Stomach smooth muscle (tissue), 2 donors: ENCODE results near the gene TRPC4AP.

Experiments used
- H3K27ac ChIP-seq: one replicate; pipeline ENCODE4 v1.7.0; 2013; ENCODE audit warnings: mild to moderate bottlenecking, low read length, inconsistent platforms
- H3K27me3 ChIP-seq, 2 donors: one replicate each; pipeline ENCODE4 v1.7.0; 2013; ENCODE audit warnings: low read length in 2 of 2; ENCODE audit not compliant: insufficient read depth in 2 of 2, control insufficient read depth in 1 of 2
- H3K36me3 ChIP-seq, 2 donors: one replicate each; pipeline ENCODE4 v1.7.0; 2013; ENCODE audit warnings: low read length in 2 of 2; ENCODE audit not compliant: control insufficient read depth in 2 of 2, insufficient read depth in 2 of 2
- H3K4me1 ChIP-seq: one replicate; pipeline ENCODE4 v1.7.0; 2013; ENCODE audit warnings: low read length; ENCODE audit not compliant: control insufficient read depth, insufficient read depth
- H3K4me3 ChIP-seq, 2 donors: one replicate each; pipeline ENCODE4 v1.7.0; 2013; ENCODE audit warnings: low read length in 2 of 2
- H3K9ac ChIP-seq, 2 donors: one replicate each; pipeline ENCODE4 v1.7.0; 2013; ENCODE audit warnings: low read length in 2 of 2, mild to moderate bottlenecking in 1 of 2
- H3K9me3 ChIP-seq, 2 donors: one replicate each; pipeline ENCODE4 v1.7.0; 2013; ENCODE audit warnings: low read length in 2 of 2; ENCODE audit not compliant: control insufficient read depth in 2 of 2
- donor health status: healthy.
- donor health status: Pancreatic carcinoma.

The TRPC4AP gene

DNA sequence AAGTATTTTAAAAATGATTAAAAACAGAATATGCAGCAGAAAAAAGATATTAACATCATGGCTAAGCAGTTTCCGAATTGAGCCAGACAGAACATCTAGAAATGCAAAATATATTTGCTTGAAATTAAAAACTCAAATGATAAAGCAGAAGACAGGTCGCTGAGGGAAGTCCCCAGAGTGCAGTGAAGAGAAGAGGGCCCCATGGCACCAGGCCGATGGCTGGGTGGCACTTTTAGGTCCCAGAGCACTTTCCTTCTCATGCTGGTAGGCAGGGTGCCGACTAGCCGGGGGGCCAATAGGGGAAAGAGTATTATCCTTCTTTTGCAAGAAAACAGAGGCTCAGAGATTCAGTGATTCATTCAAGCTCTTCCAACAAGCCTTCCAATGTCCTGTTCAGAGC is 78.1 kb downstream of the TRPC4AP start:
- Histone ChIP-seq H3K27me3 (no peaks in the 10 kb centered on the region), H3K27ac (no peak overlapping the region), H3K4me3 (no peak overlapping the region), H3K9me3 (no peaks in the 10 kb centered on the region), H3K9ac (no peak overlapping the region), H3K36me3 (peaks cover 29 to 56% of the 10 kb centered on the region in 2 donors), H3K4me1 (peaks cover 5% of the 10 kb centered on the region)

DNA sequence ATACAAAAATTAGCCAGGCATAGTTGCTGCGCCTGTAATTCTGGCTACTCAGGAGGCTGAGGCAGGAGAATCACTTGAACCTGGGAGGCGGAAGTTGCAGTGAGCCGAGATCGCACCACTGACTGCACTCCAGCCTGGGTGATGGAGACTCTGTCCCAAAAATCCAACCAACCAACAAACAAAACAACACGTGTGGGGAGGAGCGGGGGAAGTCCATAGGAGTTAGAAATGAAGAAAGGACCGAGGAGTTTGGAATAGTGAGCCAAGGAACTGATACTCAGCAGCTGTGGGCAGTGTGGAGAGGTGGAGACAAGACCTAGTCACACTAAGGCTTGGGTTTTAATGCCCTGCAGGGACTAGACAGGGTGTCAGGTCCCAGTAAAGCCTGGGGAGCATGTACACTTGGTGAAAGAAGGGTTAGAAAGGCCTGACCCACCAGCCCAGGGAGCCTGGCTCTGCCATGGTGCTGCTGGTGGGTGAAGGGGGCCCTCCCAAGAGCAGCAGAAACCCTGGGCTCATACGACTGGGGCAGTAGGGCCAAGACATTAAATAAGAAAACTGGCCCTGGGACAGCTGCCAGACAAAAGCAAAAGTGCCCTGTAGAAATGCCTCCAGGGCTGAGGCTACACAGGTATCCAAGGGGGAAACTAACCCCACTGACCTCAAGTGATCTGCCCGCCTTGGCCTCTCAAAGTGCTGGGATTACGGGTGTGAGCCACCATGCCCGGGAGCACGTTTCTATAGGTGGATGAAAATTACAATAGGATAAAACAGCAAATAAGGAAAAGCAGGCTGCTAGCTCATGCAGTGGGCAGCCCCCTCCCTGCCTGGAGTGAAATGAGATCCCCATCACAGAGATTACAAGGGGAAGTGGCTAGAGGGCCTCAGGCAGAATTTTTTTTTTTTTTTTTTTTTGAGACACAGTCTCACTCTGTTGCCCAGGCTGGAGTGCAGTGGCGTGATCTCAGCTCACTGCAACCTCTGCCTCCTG is 78.9 kb downstream of the TRPC4AP start:
- H3K27ac ChIP-seq = peak overlapping the region; percentile 24
- H3K27me3 ChIP-seq = no peaks in the 10 kb centered on the region
- peaks cover 5% of the 10 kb centered on the region for H3K4me1 ChIP-seq
- no peak overlapping the region for H3K9ac ChIP-seq
- no peak overlapping the region for H3K4me3 ChIP-seq
- peaks cover 37 to 55% of the 10 kb centered on the region in 2 donors for H3K36me3 ChIP-seq
- H3K9me3 ChIP-seq = no peaks in the 10 kb centered on the region

DNA sequence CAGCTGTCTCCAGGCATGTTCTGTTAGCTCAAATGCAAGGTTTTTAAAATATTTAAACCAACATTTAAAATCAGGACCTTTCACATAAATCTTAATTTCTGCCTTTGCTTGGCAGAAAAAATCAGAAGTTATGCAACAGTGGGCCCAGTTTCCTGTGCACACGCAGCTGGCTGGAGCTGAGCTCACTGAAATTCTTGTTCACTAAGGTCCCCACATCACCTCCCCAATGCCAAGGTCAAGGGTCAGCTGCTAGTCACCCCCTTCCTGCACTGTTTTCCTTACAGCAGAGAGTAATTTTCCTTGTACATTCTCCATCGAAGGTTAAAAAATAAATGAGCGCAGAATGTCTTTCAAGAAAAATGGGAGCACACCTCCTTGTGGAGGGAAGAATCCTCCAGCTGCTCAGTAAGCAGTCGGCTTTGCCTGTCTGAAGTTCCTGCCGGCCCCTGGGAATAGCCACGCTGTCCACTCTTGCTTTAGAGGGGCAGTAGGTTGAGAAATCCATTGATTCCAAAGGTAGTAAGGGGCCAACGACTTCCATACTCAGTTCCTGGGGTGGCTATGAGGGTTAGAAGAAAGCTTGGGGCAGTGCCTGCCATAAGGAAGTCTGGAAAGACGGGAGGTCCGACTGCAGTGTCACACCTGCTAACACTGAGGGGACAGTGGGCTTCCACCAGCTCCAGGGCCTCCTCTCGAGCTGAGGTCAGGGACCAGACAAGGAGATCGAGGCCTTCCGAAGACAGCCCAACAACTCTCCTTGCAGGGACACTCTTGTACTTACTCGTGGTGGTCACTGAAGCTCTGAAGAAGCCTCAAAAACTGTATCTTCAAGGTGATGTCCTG is 80.2 kb downstream of the TRPC4AP start:
- H3K36me3 ChIP-seq = peaks cover 49 to 61% of the 10 kb centered on the region in 2 donors
- H3K27me3 ChIP-seq = no peaks in the 10 kb centered on the region
- H3K4me1 ChIP-seq = peaks cover 5% of the 10 kb centered on the region
- no peaks in the 10 kb centered on the region for H3K9me3 ChIP-seq
- no peak overlapping the region for H3K4me3 ChIP-seq
- H3K27ac ChIP-seq = peak overlapping the region; percentile 24
- H3K9ac ChIP-seq = no peak overlapping the region

DNA sequence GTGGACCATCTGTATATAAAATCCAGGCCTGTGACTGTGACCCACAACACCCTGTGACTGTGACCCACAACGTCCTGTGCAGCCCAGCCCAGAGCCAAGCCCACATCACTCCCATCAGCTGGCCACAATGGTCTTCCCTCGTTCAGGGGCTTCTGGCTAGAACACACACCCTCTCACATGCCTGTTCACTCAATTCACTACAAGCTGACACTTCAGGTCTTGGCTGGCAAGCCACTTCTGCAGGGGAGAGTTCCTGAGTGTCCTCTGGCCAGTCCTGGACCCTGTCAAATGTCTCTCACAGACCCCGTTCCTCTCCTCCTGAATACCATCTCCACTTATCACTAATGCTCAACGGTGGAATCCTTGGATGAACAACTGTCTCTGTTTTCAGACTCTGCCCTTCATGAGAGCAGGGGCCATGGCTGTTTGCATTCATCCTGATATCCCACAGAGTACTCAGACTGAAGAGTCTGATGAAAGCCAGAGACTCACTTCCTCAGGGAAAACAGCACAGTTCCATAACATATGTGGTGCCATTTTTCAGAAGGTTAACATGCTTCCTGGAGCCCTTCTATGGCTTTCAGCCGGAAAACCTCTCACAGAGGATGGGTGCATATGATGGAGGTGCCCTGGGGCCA is 80.9 kb downstream of the TRPC4AP start:
- H3K9ac ChIP-seq = no peak overlapping the region
- no peak overlapping the region for H3K27ac ChIP-seq
- H3K27me3 ChIP-seq = no peaks in the 10 kb centered on the region
- peaks cover 52 to 65% of the 10 kb centered on the region in 2 donors for H3K36me3 ChIP-seq
- H3K4me3 ChIP-seq = no peak overlapping the region
- peaks cover 5% of the 10 kb centered on the region for H3K4me1 ChIP-seq
- H3K9me3 ChIP-seq = no peaks in the 10 kb centered on the region

DNA sequence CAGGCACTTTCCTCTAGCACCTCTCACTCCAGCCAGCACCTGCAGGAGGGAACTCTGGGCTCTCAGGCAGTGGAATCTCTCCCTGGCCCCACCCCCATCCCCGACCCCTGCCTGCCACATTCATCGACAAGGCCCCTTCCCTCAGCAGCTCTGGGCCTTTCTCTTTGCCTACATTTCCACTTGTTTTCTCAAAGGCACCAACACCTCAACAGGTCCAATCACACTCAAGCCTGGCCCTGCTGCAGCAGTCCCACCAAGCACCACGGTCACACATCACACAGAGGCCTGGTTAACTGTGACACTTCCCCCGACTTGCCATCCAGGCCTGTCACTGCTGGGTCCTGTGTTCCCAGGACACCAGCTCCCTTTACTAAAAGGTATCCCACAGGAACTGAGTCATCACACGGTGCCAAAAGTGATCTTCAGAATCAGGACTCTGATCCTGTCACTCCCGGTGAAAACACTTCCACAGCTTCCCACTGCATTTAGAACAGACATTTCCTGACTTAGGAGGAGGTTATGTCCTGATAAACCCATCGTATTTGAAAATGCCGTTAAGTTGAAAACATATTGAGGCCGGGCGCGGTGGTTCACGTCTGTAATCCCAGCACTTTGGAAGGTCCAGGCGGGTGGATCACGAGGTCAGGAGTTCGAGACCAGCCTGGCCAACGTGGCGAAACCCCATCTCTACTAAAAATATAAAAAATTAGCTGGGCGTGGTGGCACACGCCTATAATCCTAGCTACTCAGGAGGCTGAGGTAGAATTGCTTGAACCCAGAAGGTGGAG is 82.0 kb downstream of the TRPC4AP start:
- Histone ChIP-seq H3K27ac (no peak overlapping the region), H3K9me3 (no peaks in the 10 kb centered on the region), H3K36me3 (peaks cover 60 to 70% of the 10 kb centered on the region in 2 donors), H3K4me1 (peaks cover 5% of the 10 kb centered on the region), H3K4me3 (no peak overlapping the region), H3K27me3 (no peaks in the 10 kb centered on the region), H3K9ac (no peak overlapping the region)

DNA sequence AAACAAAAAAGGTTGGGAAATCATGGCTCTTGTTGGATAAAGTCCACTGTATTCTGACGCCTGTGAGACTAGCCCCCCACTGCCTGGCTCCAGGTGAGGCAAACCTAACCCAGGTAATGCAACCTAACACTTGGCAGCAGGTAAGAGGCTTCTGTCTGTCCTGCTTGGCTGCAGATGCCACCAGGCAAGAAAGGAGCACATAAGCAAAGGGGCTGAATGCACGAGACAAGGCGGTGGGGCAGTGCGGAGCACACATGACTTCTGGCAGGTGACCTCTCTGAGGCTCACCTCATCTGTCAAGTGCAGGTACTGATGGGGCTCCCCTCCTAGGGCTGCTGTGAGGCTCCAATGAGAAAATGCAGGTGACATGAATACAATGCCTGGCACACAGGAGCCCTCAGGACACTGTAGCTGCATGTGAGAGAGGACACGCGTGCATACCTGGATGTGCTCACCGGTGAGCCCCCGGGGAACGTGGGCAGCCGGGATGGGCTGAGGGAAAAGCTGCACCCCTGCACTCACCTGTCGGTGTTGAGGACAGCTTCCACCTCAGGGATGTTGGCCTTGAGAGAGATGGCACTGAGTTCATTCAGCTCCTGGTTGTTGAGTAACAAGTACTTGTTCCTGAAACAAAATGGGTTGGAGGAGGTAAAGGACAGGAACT is 82.8 kb downstream of the TRPC4AP start:
- H3K27me3 ChIP-seq = no peaks in the 10 kb centered on the region
- no peaks in the 10 kb centered on the region for H3K9me3 ChIP-seq
- H3K4me1 ChIP-seq = peaks cover 5% of the 10 kb centered on the region
- H3K9ac ChIP-seq = no peak overlapping the region
- no peak overlapping the region for H3K4me3 ChIP-seq
- peaks cover 68 to 72% of the 10 kb centered on the region in 2 donors for H3K36me3 ChIP-seq
- H3K27ac ChIP-seq = no peak overlapping the region

DNA sequence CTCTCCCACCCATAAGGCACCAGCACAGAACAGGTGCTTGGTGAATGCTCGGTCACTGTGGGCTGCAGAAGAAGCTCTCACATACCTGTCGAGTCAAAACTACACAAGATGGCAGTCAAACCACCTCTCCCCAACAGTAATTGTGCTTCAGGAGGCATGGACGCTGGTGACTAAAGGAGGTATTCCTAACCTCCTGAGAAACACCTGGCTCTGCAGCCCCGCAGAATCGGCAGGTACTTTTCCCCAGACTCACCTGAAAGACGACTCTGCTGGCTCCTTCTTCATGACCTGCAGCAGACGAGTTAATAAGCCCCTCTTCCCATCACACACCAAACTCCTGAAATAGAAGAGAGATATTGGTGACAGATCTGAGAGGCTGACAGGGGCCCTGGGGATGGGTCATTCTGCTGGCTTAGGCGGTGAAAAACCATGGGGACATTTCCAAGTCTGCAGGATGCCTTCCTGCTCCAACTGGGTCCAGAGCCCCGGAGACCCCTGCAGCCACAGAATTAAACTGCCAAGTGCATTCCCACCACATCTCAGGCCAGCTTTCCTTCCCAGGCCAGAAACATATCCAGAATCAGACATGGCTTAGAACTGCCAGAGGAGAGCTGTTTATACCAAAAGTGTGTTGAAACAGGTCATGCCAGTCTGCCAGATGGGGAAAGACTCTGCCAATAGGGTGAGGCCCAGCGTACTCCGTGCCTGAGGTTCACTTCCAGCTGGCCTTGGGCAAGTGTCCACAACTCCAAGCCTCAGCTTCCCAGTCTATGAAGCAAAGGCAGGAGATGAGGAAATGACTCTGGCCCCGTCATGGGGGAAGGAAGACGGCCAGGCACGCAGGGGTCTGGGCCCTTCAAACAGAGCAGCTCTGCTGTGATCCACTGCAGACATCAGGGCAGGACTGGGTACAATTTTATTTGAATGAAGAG is 83.9 kb downstream of the TRPC4AP start:
- peaks cover 79% of the 10 kb centered on the region in 2 donors for H3K36me3 ChIP-seq
- no peak overlapping the region for H3K4me3 ChIP-seq
- no peaks in the 10 kb centered on the region for H3K27me3 ChIP-seq
- H3K9me3 ChIP-seq = no peaks in the 10 kb centered on the region
- H3K4me1 ChIP-seq = peaks cover 5% of the 10 kb centered on the region
- H3K27ac ChIP-seq = no peak overlapping the region
- H3K9ac ChIP-seq = no peak overlapping the region

DNA sequence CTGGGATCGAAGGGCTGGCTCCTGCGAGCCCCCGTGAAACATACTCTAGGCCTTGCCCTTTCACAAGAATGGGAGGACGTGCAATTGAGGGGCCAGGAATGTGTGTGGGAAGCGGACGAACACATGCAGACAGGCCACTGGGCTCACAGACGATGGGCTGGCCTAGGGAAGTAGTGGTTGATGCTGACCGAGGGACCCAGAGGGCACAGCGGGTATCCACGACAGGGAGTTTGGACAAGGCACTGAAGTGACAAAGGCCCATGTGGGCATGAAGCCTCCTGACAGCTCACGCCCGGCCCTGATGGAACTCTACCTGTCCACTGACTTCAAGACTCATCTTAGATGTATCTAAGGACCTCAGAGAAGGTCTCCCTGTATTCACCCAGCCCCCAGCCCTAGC is 84.7 kb downstream of the TRPC4AP start:
- Histone ChIP-seq H3K4me1 (peaks cover 5% of the 10 kb centered on the region), H3K9ac (no peak overlapping the region), H3K27me3 (no peaks in the 10 kb centered on the region), H3K27ac (no peak overlapping the region), H3K9me3 (no peaks in the 10 kb centered on the region), H3K4me3 (no peak overlapping the region), H3K36me3 (peaks cover 81 to 85% of the 10 kb centered on the region in 2 donors)

DNA sequence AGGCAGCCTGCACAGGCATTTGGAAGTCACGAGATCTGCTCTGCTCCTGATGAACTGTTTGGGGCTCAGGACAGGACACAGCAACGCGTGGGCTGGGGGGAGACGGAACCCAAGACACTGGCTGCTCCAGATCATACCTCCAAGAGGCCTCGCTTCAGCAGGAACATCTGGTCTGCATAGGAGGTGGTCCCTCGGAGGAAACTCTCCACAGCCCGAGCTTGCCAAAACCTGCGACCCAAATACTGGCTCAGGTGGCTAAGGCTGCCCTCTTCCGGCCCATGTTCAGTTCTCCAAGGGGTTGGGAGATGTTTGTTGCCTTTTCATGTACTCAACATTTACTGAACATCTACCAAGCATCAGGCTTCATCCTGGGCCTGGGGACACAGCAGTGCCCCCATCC is 85.2 kb downstream of the TRPC4AP start:
- H3K9me3 ChIP-seq = no peaks in the 10 kb centered on the region
- H3K9ac ChIP-seq = no peak overlapping the region
- H3K4me3 ChIP-seq = no peak overlapping the region
- H3K4me1 ChIP-seq = peaks cover 2% of the 10 kb centered on the region
- H3K36me3 ChIP-seq = peaks cover 82 to 83% of the 10 kb centered on the region in 2 donors
- H3K27ac ChIP-seq = no peak overlapping the region
- no peaks in the 10 kb centered on the region for H3K27me3 ChIP-seq
